Measurements from ENCODE around the gene TRIP12.

DNA sequence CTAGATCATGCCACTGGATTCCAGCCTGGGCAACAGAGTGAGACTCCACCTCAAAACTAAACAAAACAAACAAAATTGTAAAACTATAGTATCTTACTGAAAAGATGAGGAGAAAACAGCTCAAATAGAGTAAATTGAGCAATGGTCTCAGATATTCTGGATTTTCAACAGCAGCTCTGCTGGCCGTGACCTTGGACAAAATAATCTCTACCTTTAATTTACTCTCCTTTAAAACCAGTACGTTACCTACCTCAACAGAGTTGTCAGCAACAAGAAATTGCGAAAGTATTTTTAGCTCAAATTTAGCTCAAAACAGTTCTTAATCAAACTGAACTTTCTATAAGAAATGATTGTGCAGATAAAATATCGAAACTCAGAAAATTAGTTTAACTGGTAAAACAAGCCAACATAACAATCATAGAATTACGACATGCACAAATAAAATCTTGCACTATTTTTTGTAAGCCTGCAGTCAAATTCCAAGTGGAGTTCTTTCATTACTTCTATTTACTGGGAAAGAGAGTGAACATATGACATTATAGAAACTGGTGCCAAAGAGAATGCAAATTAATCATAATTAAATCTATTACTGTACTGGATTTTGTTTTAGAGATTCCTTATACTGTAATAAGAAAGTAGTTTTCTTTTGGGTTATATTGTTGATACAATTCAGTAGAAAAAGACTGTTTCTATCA lies 40.8 kb downstream of the TRIP12 start:
- TF ChIP-seq, protein P1, sequence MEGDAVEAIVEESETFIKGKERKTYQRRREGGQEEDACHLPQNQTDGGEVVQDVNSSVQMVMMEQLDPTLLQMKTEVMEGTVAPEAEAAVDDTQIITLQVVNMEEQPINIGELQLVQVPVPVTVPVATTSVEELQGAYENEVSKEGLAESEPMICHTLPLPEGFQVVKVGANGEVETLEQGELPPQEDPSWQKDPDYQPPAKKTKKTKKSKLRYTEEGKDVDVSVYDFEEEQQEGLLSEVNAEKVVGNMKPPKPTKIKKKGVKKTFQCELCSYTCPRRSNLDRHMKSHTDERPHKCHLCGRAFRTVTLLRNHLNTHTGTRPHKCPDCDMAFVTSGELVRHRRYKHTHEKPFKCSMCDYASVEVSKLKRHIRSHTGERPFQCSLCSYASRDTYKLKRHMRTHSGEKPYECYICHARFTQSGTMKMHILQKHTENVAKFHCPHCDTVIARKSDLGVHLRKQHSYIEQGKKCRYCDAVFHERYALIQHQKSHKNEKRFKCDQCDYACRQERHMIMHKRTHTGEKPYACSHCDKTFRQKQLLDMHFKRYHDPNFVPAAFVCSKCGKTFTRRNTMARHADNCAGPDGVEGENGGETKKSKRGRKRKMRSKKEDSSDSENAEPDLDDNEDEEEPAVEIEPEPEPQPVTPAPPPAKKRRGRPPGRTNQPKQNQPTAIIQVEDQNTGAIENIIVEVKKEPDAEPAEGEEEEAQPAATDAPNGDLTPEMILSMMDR (IDR thresholded peaks at IDR 0.05) = no peak
- TF ChIP-seq POLR2A (IDR thresholded peaks at IDR 0.05) = no peak
